Measurements from ENCODE around the gene GATA2.

DNA sequence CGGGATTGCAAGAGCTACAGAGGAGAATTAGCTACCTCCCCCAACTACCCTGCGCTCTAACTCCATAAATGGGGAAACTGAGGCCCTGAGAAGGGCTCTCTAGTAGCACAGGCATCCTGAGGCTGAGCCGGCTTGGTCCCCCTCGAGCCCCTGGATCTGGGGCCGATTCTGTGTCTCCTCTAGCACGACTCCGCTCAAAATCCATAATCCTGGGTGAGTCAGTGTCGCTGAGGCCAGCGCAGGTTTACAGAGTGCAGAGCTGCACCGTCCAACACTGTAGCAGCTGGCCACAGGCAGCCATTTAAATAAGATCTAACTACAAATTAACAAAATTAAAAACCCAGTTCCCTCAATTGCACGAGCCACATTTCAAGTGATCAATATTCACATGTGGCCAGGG lies 10.8 kb downstream of the GATA2 start:
- no peak for TF ChIP-seq POLR2A (IDR thresholded peaks at IDR 0.05; ENCODE audit: extremely low read depth, insufficient read length)
- TF ChIP-seq, protein P1, sequence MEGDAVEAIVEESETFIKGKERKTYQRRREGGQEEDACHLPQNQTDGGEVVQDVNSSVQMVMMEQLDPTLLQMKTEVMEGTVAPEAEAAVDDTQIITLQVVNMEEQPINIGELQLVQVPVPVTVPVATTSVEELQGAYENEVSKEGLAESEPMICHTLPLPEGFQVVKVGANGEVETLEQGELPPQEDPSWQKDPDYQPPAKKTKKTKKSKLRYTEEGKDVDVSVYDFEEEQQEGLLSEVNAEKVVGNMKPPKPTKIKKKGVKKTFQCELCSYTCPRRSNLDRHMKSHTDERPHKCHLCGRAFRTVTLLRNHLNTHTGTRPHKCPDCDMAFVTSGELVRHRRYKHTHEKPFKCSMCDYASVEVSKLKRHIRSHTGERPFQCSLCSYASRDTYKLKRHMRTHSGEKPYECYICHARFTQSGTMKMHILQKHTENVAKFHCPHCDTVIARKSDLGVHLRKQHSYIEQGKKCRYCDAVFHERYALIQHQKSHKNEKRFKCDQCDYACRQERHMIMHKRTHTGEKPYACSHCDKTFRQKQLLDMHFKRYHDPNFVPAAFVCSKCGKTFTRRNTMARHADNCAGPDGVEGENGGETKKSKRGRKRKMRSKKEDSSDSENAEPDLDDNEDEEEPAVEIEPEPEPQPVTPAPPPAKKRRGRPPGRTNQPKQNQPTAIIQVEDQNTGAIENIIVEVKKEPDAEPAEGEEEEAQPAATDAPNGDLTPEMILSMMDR (IDR thresholded peaks at IDR 0.05; ENCODE audit: low read depth, low read length) = no peak
- TF ChIP-seq, protein P2, sequence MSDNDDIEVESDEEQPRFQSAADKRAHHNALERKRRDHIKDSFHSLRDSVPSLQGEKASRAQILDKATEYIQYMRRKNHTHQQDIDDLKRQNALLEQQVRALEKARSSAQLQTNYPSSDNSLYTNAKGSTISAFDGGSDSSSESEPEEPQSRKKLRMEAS (IDR thresholded peaks at IDR 0.05; ENCODE audit: low read depth, low read length) = no peak

Data from NB4 (cell line).